Stomach (tissue), 9 donors: ENCODE measurements around the gene MBD3L4. TPM values are rescaled to one million over a fixed set of nuclear protein-coding genes. Genes with fewer than 3 reads are reported as not detected.
"Not testable (repeated sequence)": the region's sequence is repeated elsewhere in the genome, so short reads cannot be mapped to it uniquely, and the experiment has no call there.

Source experiments
- DNase-seq, 2 donors: peaks; one replicate each; pipeline versions ENCODE4 v3.0.0 to v3.0.0-alpha.2; 2013 to 2019
- H3K27ac ChIP-seq, 5 donors: fragments of 200-600 bp in 4 of 5; sonication (generic) in 4 of 5; one replicate each; pipeline ENCODE4 v1.5.1; 2013 to 2019; ENCODE audit warnings: mild to moderate bottlenecking in 1 of 5, moderate library complexity in 1 of 5
- H3K27me3 ChIP-seq, 3 donors: fragments of 200-600 bp; sonication (generic); one replicate each; pipeline ENCODE4 v1.5.1; 2017 to 2019; ENCODE audit warnings: mixed run types in 1 of 3
- H3K36me3 ChIP-seq, 4 donors: fragments of 200-600 bp; sonication (generic); 1 replicate in 3 of 4; 2 replicates in 1 of 4; pipeline ENCODE4 v1.5.1; 2016 to 2019
- H3K4me1 ChIP-seq, 4 donors: fragments of 200-600 bp; sonication (generic); one replicate each; pipeline ENCODE4 v1.5.1; 2016 to 2019
- H3K4me3 ChIP-seq, 4 donors: fragments of 200-600 bp; sonication (generic) in 3 of 4; one replicate each; pipeline ENCODE4 v1.5.1; 2016 to 2019; ENCODE audit warnings: mild to moderate bottlenecking in 1 of 4
- H3K9me3 ChIP-seq, 4 donors: fragments of 200-600 bp; sonication (generic); one replicate each; pipeline ENCODE4 v1.5.1; 2016 to 2019
- CTCF ChIP-seq, 7 experiments: fragments of 450-650 bp in 4 of 7; fragments of 200-600 bp in 3 of 7; sonication (generic) in 3 of 7; IDR thresholded peaks; one replicate each; pipeline ENCODE4 v1.5.1; 2016 to 2019; ENCODE audit warnings: antibody characterized with exemption in 7 of 7, control low read depth in 2 of 7, mild to moderate bottlenecking in 1 of 7
- EP300 ChIP-seq: sonication (generic); formaldehyde crosslinking; IDR thresholded peaks from one replicate; pipeline ENCODE4 v1.6.1; 2017; ENCODE audit warnings: antibody characterized with exemption
- POLR2A ChIP-seq, 4 donors: fragments of 450-650 bp; IDR thresholded peaks; one replicate each; pipeline ENCODE4 v1.6.1; 2016; ENCODE audit warnings: antibody characterized with exemption in 4 of 4, control low read depth in 2 of 4, mild to moderate bottlenecking in 1 of 4, moderate library complexity in 1 of 4
- POLR2AphosphoS5 ChIP-seq, 3 donors: sonication (generic); formaldehyde crosslinking; IDR thresholded peaks; one replicate each; pipeline ENCODE4 v1.6.1; 2016; ENCODE audit warnings: antibody characterized with exemption in 3 of 3
- WGBS, 5 donors: extraction: QIAGEN DNeasy Blood & Tissue Kit in 3 of 5; methylation state at CpG; one replicate each; pipeline versions ENCODE4 v1.1.5 to v1.1.7; 2013 to 2018; 5-methylcytosine and 5-hydroxymethylcytosine counted together
- intact Hi-C: fragments of 100-400 bp; cut with DNase I; formaldehyde crosslinking; loops from one replicate; pipeline ENCODE4 v1.15.1; 2023; ENCODE audit warnings: low total_unique reads
- polyA plus RNA-seq, 3 donors: library from polyadenylated mRNA; stranded (reverse); fragments of 200-250 nt; gene quantifications; one replicate each; pipeline ENCODE4 v1.2.3, GENCODE V29; 2013
- total RNA-seq, 5 donors: library from RNA; depleted of rRNA; stranded (reverse); fragments of >200 nt; gene quantifications; one replicate each; pipeline versions ENCODE4 v1.1.0 to v1.2.3, GENCODE V29; 2014 to 2016
- donor health status: healthy with polysubstance abuse.
- donor health status: Bipolar disorder and iron deficiency.
- donor health status: healthy.

MBD3L4 gene
- total and polyA plus RNA-seq, 8 donors, result not detected

GRCh38 chr19:7028790-7029189 is 11.2 kb downstream of the MBD3L4 start:
- H3K36me3 ChIP-seq, H3K4me1 ChIP-seq, intact Hi-C loops, H3K4me3 ChIP-seq, H3K27me3 ChIP-seq, DNase-seq, H3K9me3 ChIP-seq, H3K27ac ChIP-seq: not testable (repeated sequence)
- no CpG with 5 or more reads among the region's 1 CpG for WGBS, 5 donors

GRCh38 chr19:7021331-7021730 is 18.6 kb downstream of the MBD3L4 start, which contains the start of gene MBD3L2B:
MBD3L2B (minus strand) TSS chr19:7021431; CDS start chr19:7021397, 34 bp downstream.
- H3K27me3 ChIP-seq, H3K4me3 ChIP-seq, H3K4me1 ChIP-seq, H3K36me3 ChIP-seq, DNase-seq, H3K27ac ChIP-seq, intact Hi-C loops, H3K9me3 ChIP-seq: not testable (repeated sequence)
- WGBS, 5 donors, result no CpG with 5 or more reads among the region's 6 CpGs

GRCh38 chr19:7018828-7019227 is 21.2 kb downstream of the MBD3L4 start:
- Histone ChIP-seq H3K36me3 (no peaks in the 10 kb centered on the region), H3K4me1 (no peaks in the 10 kb centered on the region), H3K27me3 (peaks cover 0 to 7% (median 0%) of the 10 kb centered on the region in 3 donors), H3K27ac (no peak overlapping the region), H3K9me3 (no peaks in the 10 kb centered on the region), H3K4me3 (no peak overlapping the region)
- no peak for TF ChIP-seq POLR2AphosphoS5 (IDR thresholded peaks at IDR 0.05)
- TF ChIP-seq EP300, result no peak
- no peak for TF ChIP-seq CTCF (IDR thresholded peaks at IDR 0.05)
- TF ChIP-seq POLR2A (IDR thresholded peaks at IDR 0.05), result no peak
- 67 to 83% (median 81%) methylated on average over 6 of the region's 6 CpGs for WGBS, 5 donors
- no peak for DNase-seq
- intact Hi-C loops, result no loop called here

GRCh38 chr19:7013678-7014077 is 26.3 kb downstream of the MBD3L4 start:
- H3K9me3 ChIP-seq, result no peaks in the 10 kb centered on the region
- no peak overlapping the region for H3K27ac ChIP-seq
- H3K4me3 ChIP-seq, result no peak overlapping the region
- intact Hi-C loops, result no loop called here
- no peaks in the 10 kb centered on the region for H3K4me1 ChIP-seq
- H3K27me3 ChIP-seq, result peaks cover 0 to 3% (median 0%) of the 10 kb centered on the region in 3 donors
- TF ChIP-seq POLR2AphosphoS5 (IDR thresholded peaks at IDR 0.05) (no peak), CTCF (IDR thresholded peaks at IDR 0.05) (no peak), POLR2A (IDR thresholded peaks at IDR 0.05) (no peak), EP300 (no peak)
- H3K36me3 ChIP-seq, result no peaks in the 10 kb centered on the region
- 58 to 72% (median 68%) methylated on average over 4 of the region's 4 CpGs for WGBS, 5 donors
- no peak for DNase-seq

GRCh38 chr19:7010722-7011593 is 29.0 kb downstream of the MBD3L4 start:
- H3K27ac ChIP-seq, result no peak overlapping the region
- no peak for DNase-seq
- H3K27me3 ChIP-seq, result no peaks in the 10 kb centered on the region
- no peaks in the 10 kb centered on the region for H3K36me3 ChIP-seq
- WGBS, 5 donors, result 77 to 90% (median 85%) methylated on average over 11 to 12 of the region's 12 CpGs
- intact Hi-C loops, result no loop called here
- H3K4me1 ChIP-seq, result no peaks in the 10 kb centered on the region
- no peak for TF ChIP-seq EP300
- TF ChIP-seq CTCF (IDR thresholded peaks at IDR 0.05), result no peak
- no peak for TF ChIP-seq POLR2A (IDR thresholded peaks at IDR 0.05)
- no peak for TF ChIP-seq POLR2AphosphoS5 (IDR thresholded peaks at IDR 0.05)
- no peaks in the 10 kb centered on the region for H3K9me3 ChIP-seq
- no peak overlapping the region for H3K4me3 ChIP-seq
